H1 (cell line): ENCODE measurements around the gene HSD11B1L. TPM values are rescaled to one million over a fixed set of nuclear protein-coding genes. Genes with fewer than 3 reads are reported as not detected.

Experiments
- ATF3 ChIP-seq: IDR thresholded peaks from 2 replicates; pipeline ENCODE4 v1.6.1; 2011; ENCODE audit warnings: low read depth, mild to moderate bottlenecking, low read length; ENCODE audit not compliant: insufficient read depth
- CHD1 ChIP-seq: IDR thresholded peaks from 2 replicates; pipeline ENCODE4 v1.6.1; 2012; ENCODE audit warnings: low read depth, low read length, improper control_type of control experiment
- GABPA ChIP-seq: IDR thresholded peaks from 2 replicates; pipeline ENCODE4 v1.6.1; 2011; ENCODE audit warnings: mild to moderate bottlenecking, low read length, moderate library complexity, borderline replicate concordance; ENCODE audit not compliant: insufficient read depth
- POLR2A ChIP-seq, 2 experiments: IDR thresholded peaks; 1 replicate in 1 of 2; 2 replicates in 1 of 2; pipeline ENCODE4 v1.6.1; 2011; ENCODE audit warnings: low read depth in 2 of 2, low read length in 2 of 2, mild to moderate bottlenecking in 2 of 2; ENCODE audit errors: control extremely low read depth in 1 of 2
- POU5F1 ChIP-seq: IDR thresholded peaks from 2 replicates; pipeline ENCODE4 v1.6.1; 2011; ENCODE audit warnings: low read depth, mild to moderate bottlenecking, low read length, moderate library complexity
- RNF2 ChIP-seq: fragments of 200-900, 300-1000 bp; sonication (generic); IDR thresholded peaks from 2 replicates; pipeline ENCODE4 v1.7.1; 2016; ENCODE audit warnings: borderline replicate concordance, low read depth, mild to moderate bottlenecking, antibody characterized with exemption, low read length; ENCODE audit not compliant: poor library complexity, severe bottlenecking; ENCODE audit errors: missing control alignments
- polyA plus RNA-seq, 7 experiments: library from polyadenylated mRNA; depleted of rRNA in 3 of 7; stranded (reverse) in 5 of 7; unstranded in 2 of 7; fragments of >200 nt in 5 of 7; fragments of 200-250 nt in 2 of 7; gene quantifications; 1 replicate in 5 of 7; 2 replicates in 1 of 7; 4 replicates in 1 of 7; pipeline versions ENCODE4 v1.2.1 to v1.2.3, GENCODE V29; 2011 to 2013; ENCODE audit warnings: missing spikeins in 2 of 7, mixed read lengths in 2 of 7
- total RNA-seq: library from RNA; stranded (reverse); fragmentation: NEBNext Ultra II Directional; extraction: Animal tissue kit (Norgen Biotek cat#: 25700); gene quantifications from 2 replicates; pipeline ENCODE4 v1.2.1, GENCODE V29; 2021

Gene HSD11B1L
- total and polyA plus RNA-seq, 2 of the 8 experiments (the other 6 are each of a cell fraction or from before 2014, with no cell fraction given), result 8.2 to 20.6 TPM

DNA sequence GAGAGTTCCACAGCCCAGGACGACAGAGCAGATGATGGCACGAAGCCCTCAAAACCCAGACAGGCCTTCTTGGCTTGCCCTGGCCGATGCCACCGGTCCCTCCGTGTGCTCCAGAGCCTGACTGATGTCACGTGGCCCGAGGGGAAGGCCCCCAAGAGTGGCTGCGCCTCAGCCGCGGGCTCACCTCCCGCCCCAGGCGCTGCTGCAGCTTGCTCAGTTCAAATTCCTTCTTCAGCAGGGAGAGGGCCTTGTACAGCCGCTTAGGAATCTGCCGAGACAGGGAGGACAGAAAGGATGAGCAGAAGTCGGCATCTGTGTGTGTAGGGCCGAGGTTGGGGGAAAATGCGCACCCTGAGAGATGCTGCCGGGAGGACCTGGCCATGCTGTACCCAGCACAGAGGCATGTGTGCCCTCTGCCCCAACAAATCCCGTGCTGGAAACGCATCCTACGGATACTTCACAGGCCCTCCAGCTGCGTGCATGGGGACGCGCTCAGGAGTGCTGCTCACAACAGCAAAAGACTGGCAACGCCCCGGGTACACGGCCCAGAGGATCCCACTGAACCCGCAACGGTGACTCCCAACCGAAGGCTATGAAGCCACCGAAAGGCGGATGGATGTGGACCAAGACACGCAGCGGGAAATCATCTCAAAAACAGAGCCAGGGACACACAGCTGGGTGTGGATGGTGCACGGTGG is 26.2 kb downstream of the HSD11B1L start (continued):
- TF ChIP-seq POU5F1 (no peak), ATF3 (no peak), CHD1 (no peak), POLR2A (IDR thresholded peaks at IDR 0.05; ENCODE audit: control extremely low read depth in 1 of 2, low read depth in 2 of 2, low read length in 2 of 2) (no peak), RNF2 (no peak), GABPA (no peak)
